Kidney (tissue), 14 donors: ENCODE data around the gene EN2. TPM values are rescaled to one million over a fixed set of nuclear protein-coding genes. Genes with fewer than 3 reads are reported as not detected.
A peak's percentile ranks its signal among the peaks of the same experiment; 100 is the strongest.

Experiments used
- DNase-seq, 5 donors: peaks; one replicate each; pipeline ENCODE4 v3.0.0-alpha.2; 2013 to 2020
- FAIRE-seq: peaks from 2 replicates; lab custom pipeline; 2012; peaks lifted over from hg19 to GRCh38; lab: Jason Lieb, UNC
- H3K27ac ChIP-seq, 2 donors: one replicate each; pipeline ENCODE4 v1.7.0; 2013; ENCODE audit warnings: low read depth in 2 of 2, low read length in 2 of 2, inconsistent platforms in 1 of 2
- H3K27me3 ChIP-seq: one replicate; pipeline ENCODE4 v1.7.1; 2013; ENCODE audit warnings: low read length, inconsistent platforms; ENCODE audit not compliant: control insufficient read depth, insufficient read depth
- H3K36me3 ChIP-seq, 3 donors: one replicate each; pipeline versions ENCODE4 v1.7.0 to v1.7.1; 2013; ENCODE audit warnings: low read length in 3 of 3, control low read depth in 1 of 3, inconsistent platforms in 1 of 3; ENCODE audit not compliant: insufficient read depth in 3 of 3, control insufficient read depth in 2 of 3
- H3K4me1 ChIP-seq, 3 donors: one replicate each; pipeline versions ENCODE4 v1.7.0 to v1.7.1; 2013; ENCODE audit warnings: low read length in 3 of 3, inconsistent platforms in 1 of 3, low read depth in 1 of 3; ENCODE audit not compliant: control insufficient read depth in 2 of 3, insufficient read depth in 2 of 3
- H3K4me3 ChIP-seq, 3 donors: one replicate each; pipeline versions ENCODE4 v1.7.0 to v1.8.1; 2013; ENCODE audit warnings: low read length in 3 of 3, control low read depth in 1 of 3, inconsistent platforms in 1 of 3
- H3K9ac ChIP-seq, 3 donors: one replicate each; pipeline versions ENCODE4 v1.7.0 to v1.7.1; 2013; ENCODE audit warnings: low read length in 3 of 3, control low read depth in 1 of 3, inconsistent platforms in 1 of 3
- H3K9me3 ChIP-seq, 3 donors: one replicate each; pipeline versions ENCODE4 v1.7.0 to v1.7.1; 2013; ENCODE audit warnings: low read length in 3 of 3, control low read depth in 1 of 3, inconsistent platforms in 1 of 3; ENCODE audit not compliant: control insufficient read depth in 2 of 3, insufficient read depth in 1 of 3
- CTCF ChIP-seq: IDR thresholded peaks from 3 replicates; pipeline ENCODE4 v1.5.1; 2012; ENCODE audit warnings: mild to moderate bottlenecking, moderate library complexity, borderline replicate concordance; ENCODE audit not compliant: insufficient read depth; ENCODE audit errors: extremely low read depth
- intact Hi-C: fragments of 100-400 bp; cut with DNase I; formaldehyde crosslinking; loops from one replicate; pipeline ENCODE4 v1.11.1; 2022
- polyA plus RNA-seq: library from polyadenylated mRNA; stranded (reverse); fragments of 350-450 nt; fragmentation: Illumina TruSeq; extraction: RNeasy Lipid Tissue Mini Kit (QIAGEN cat#74804); gene quantifications from one replicate; pipeline ENCODE4 v1.2.3, GENCODE V29; 2014; ENCODE audit warnings: low read depth, low replicate concordance; ENCODE audit not compliant: insufficient read depth
- total RNA-seq: library from RNA; stranded (reverse); fragmentation: NEBNext Ultra II Directional; extraction: Animal tissue kit (Norgen Biotek cat#: 25700); gene quantifications from one replicate; pipeline ENCODE4 v1.2.1, GENCODE V29; 2021
- donor health status: control.
- donor health status: control.
- donor health status: control.
- donor health status: control.
- donor health status: control.
- donor health status: DM: yes; HTN: yes; CAD: no.
- donor health status: Normal renal cell carcinoma (clear cell type).

Gene EN2
- total and polyA plus RNA-seq, 2 donors from 2014 or later = 0.13 TPM; not detected in 1

- no peak for TF ChIP-seq CTCF
- H3K9ac ChIP-seq = no peak overlapping the region
- H3K4me3 ChIP-seq = no peak overlapping the region
- DNase-seq = peak in 2 of 5 donors; percentile 31 to 43
- FAIRE-seq = no peak
- no peak overlapping the region for H3K27ac ChIP-seq
- intact Hi-C loops = no loop called here
- peaks cover 0 to 6% (median 0%) of the 10 kb centered on the region in 3 donors for H3K4me1 ChIP-seq
- no peaks in the 10 kb centered on the region for H3K9me3 ChIP-seq
- peaks cover 58% of the 10 kb centered on the region for H3K27me3 ChIP-seq
- H3K36me3 ChIP-seq = no peaks in the 10 kb centered on the region
These were observed 3.5 kb upstream of the EN2 start for GRCh38 chr7:155454183-155455112.

- no peak overlapping the region for H3K4me3 ChIP-seq
- no peak overlapping the region for H3K9ac ChIP-seq
- peaks cover 64% of the 10 kb centered on the region for H3K27me3 ChIP-seq
- H3K9me3 ChIP-seq = no peaks in the 10 kb centered on the region
- H3K4me1 ChIP-seq = peaks cover 0 to 6% (median 0%) of the 10 kb centered on the region in 3 donors
- TF ChIP-seq CTCF = no peak
- DNase-seq = peak in 1 of 5 donors; percentile 37
- intact Hi-C loops = no loop called here
- H3K36me3 ChIP-seq = no peaks in the 10 kb centered on the region
- FAIRE-seq = no peak
- no peak overlapping the region for H3K27ac ChIP-seq
These were observed 2.7 kb upstream of the EN2 start for GRCh38 chr7:155455132-155455693.

GRCh38 chr7:155455776-155456737 is 1.9 kb upstream of the EN2 start:
- H3K9me3 ChIP-seq = no peaks in the 10 kb centered on the region
- no peaks in the 10 kb centered on the region for H3K36me3 ChIP-seq
- no peak overlapping the region for H3K4me3 ChIP-seq
- TF ChIP-seq CTCF = no peak
- H3K27me3 ChIP-seq = peaks cover 69% of the 10 kb centered on the region
- DNase-seq = peak in 1 of 5 donors; percentile 74
- no peak overlapping the region for H3K27ac ChIP-seq
- intact Hi-C loops = no loop called here
- no peak for FAIRE-seq
- H3K4me1 ChIP-seq = peaks cover 0 to 6% (median 0%) of the 10 kb centered on the region in 3 donors
- H3K9ac ChIP-seq = no peak overlapping the region
